Measurements from ENCODE around the gene PTK7.
"Not testable (repeated sequence)": the region's sequence is repeated elsewhere in the genome, so short reads cannot be mapped to it uniquely, and the experiment has no call there.

The PTK7 gene

DNA sequence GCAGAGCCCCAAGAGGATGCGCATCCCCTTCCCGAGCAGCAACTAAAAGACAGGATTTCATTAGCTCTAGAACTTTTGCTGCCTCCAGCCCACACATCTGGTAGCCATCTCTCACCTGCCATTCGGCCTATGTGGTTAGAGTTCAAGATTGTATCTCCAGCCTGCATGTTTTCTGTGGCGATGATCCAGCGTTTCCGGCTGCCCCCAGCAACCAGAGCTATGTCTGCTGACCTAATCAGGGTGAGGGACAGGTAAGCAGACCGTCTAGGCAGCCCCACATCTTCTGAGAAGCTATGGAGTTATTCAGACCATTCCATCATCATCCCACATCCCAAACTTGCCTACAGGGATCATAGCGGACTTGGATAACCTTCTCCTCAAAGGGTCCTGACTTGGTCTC, 20.1 kb upstream of the PTK7 start:
- DNase-seq: no peak

- DNase-seq: no peak
Observed at GRCh38 chr6:43058531-43058930, 17.6 kb upstream of the PTK7 start.

DNA sequence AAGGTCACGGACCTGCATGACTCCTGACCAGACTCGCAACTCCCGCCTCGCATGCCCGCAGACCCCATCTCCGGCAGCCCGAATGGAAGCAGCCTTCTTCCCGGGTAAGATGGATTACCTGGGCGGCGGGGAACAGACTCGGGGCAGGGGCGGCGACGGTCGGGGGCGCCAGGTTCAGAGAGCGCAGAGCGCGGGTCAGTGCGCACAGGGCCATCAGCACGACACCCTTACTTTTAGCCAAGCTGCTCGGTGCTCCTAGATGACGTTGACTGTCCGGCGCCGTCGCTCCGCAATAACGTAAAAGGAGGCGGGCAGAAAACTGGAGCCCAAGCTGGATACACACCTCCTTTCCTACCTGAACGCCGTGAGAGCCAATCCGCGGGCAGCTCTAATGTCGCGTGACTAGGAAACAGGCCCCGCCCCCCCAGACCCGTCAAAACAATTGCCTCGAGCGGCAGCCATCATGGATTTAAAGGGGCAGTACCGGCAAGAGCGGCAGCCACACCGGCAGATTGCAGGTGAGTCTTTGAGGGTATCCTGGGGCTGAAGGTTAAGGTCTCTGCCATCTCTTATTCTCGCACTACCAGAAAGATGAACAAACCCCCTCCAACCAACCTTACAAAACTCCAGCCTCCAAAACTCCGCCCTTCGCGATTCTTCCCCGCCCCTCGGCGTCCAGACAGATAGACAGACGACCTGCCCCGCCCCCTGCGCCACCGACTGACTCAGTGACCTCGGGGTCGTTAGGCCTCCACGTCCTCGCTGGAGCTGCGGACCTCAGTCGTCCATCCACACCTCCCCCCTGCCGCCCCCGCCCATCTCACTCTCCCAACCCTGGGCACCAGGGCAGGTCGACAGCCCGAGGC, 16.7 kb upstream of the PTK7 start, which contains the start of the genes KLC4 and MRPL2:
KLC4 (plus strand) TSS at position 464 of the 866 bp plus-strand sequence. CDS start 1,705 bp downstream, outside the sequence.
MRPL2 (minus strand) TSS at position 267 of the 866 bp plus-strand sequence; CDS start at position 214, 53 bp downstream.
- DNase-seq: peak; percentile 97

DNA sequence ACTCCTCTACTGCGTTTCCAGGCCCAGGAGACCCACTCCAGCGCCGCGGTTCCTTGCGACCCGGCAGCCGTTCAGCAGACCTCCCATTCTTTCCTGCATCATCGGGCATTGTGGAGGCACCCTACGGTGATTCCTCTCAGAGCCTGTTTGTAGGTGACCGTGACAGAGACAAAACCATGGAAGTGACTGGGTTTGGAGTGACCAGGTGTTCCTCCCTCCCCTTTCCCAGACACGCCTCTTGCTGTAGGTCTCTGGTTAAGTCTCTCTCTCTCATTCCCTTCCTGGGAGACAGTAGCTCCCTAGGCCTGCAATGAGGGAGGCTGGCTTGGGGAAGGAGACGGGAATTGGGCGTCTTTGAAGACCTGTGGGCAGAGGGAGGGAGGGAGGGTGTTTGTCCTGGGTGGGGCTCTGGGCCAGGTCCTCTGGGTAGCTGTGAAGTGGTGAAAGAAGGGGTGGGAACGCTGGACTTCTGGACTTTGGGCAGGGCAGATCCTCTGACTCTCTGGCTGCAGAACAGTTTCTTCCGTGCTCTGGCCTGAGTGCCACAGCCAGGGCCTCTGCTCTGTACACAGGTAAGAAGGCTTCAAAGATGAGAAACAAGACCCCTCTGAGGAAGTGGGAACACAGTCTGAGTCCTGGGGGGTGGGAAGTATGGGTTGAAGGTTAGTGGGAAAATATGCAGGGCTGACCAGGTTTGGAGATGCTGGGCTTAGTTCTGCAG, 15.9 kb upstream of the PTK7 start:
- no peak for DNase-seq

DNA sequence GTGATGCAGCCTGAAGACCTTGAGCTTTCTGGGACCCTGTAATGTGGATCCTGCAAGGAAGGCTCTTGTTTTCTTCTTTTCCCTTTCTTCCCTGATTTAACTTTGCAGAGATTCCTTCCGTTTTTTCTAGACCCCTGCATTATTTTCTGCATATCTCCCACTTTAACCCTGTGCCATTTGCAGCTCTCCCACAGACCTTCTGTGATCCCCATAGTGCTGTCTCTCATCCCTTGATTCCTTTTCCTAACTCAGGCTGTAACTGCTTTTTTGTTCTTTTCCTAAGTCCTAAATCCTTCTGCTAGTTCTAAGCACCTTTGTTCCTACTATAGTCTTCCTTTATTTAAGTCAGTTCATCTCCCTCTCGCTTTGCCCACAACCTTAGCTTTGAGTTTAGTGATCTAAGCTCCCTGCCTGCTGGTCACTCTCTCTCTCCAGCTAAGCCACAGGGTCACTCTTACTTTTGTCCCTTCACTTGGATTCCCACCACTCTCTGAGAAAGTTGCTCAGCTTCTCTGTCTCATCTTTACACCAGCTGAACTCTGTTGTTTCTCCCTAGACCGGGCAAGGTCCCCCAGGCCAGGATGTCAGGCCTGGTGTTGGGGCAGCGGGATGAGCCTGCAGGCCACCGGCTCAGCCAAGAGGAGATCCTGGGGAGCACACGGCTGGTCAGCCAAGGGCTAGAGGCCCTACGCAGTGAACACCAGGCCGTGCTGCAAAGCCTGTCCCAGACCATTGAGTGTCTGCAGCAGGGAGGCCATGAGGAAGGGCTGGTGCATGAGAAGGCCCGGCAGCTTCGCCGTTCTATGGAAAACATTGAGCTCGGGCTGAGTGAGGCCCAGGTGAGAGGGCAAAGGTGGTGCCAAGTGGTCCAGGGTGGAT, 15.1 kb upstream of the PTK7 start:
- DNase-seq: no peak

- DNase-seq: no peak
Observed at GRCh38 chr6:43061861-43062260, 14.3 kb upstream of the PTK7 start.

GRCh38 chr6:43062818-43063217, 13.3 kb upstream of the PTK7 start:
- DNase-seq: no peak

DNA sequence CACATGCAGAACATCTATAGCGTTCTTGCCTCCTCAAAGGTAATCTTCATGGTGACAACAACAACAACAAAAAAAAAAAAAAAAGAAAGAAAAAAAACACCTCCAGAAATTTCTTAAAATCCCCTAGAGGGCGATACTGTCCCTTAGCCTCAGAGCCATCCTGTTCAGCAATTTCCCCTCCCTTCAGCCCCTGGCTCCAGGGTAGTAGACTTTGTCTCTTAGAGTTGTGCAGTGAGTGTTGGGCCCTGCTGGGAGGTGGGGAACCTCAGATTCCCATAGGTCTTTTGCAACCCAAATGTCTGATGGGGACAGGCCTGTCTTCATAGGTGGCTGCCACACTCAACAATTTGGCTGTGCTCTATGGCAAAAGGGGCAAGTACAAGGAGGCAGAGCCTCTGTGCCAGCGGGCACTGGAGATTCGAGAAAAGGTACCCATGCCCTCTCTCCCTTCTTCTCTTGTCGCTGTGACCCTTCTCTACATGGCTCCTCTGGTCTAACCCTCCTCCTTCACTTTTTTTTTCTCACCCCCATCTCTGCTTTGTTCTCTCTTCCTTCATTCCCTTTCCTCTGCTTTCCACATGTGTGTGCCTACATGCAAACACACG, 6.0 kb upstream of the PTK7 start:
- no peak for DNase-seq

DNA sequence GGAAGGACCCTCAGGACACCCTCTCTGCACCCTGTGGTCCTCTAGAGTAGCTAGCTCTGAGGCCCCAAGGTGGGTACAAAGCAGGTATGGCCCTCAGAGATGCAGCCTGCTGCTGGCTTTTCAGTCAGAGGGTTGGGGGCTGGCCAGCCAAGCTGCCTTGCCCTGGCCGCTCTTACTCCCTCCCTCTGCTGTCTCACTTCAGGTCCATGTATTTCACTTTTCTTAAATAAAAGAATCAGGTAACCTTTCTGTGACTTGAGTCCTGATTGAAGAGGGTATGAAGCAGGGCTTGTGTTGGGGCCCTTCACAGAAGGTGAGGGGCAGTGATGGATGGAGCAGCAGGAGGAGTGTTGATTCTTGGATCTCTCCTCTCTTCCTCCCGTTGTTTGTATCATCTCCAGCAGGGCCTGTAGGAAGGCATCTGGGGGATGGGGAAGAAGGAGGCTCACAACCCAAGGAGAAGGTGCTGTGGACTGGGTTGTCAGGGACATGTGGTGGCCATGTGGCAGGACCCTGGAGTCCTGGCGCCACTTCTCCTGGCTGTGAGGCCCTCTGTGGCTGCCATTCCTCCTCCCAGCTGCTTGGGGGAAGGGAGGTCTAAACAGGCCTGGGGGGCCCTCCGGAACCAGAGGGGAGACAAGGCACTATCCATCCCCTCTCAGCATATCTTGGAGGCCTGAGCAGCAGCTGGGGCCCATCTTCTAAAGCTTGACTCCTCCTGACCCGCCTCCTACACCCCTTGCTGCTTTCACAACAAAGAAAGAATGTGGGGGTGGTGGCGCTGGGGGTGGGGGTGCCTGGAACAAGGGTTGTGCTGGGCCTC, 1.1 kb upstream of the PTK7 start:
- DNase-seq: no peak

DNA sequence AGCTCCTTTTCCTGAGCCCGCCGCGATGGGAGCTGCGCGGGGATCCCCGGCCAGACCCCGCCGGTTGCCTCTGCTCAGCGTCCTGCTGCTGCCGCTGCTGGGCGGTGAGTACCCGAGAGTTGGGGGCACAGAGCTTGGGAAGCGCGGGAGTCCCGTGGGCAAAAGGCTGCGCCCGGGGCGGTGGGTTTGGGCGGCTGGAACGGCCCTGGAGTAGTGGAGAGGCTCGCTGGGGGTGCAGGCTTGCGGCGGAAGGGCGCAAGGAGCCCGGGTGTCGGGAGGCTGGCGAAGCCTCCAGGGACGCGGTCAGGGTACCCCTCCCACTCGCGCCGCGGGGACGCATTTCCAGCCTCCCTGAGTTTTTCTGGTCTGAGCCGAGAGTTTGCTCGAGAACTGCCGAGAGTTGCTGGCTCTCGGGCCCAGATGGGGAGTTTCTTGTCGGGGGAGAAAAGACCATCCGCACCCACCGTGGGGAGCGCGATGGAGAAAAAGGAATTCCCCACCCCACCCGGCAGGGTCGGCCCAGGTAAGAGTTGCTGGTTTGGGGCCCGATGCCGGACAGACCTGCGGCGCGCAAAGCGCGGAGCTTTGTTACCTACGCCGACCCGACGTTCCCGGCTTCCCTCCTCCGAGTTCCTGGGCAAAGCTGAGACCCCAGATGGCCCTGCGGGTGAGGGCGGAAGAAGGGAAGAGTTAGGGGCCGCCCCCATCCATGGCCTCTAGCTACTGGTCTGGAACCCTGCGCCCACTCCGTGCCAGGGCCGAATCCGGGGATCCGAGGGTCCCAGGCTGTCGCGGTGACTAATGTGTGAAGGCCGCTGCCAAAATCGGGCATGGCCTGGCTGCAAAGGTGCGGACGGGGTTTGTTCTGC, 584 bp downstream of the PTK7 start:
- DNase-seq: no peak

- no peak for DNase-seq
Observed at GRCh38 chr6:43077333-43077809, 1.3 kb downstream of the PTK7 start.

DNA sequence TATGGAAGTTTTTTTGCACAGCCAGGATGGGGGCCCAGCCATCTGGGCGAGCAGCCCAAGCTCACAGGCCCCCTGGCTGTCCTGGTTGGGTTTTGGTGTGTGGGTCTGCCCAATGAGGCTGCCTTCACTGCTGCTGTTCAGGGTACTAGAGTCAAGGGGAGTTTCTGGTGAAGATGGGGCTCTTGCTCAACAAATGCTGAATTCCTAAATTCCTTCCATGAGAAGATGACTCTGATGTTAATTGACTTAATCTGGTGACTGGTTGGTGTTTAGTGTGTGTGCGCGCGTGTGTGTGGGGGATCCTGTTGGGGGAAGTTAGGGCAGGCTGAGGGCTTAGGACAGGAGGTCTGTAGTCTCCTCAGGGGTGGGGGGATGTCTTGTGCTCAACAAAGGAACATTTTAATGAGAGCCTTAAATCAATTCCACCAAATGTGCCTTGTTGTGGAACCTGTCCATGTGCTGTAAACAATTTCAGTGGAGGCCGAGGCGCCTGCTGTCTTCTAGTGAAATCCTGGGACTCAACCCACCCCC, 1.9 kb downstream of the PTK7 start:
- no peak for DNase-seq

DNA sequence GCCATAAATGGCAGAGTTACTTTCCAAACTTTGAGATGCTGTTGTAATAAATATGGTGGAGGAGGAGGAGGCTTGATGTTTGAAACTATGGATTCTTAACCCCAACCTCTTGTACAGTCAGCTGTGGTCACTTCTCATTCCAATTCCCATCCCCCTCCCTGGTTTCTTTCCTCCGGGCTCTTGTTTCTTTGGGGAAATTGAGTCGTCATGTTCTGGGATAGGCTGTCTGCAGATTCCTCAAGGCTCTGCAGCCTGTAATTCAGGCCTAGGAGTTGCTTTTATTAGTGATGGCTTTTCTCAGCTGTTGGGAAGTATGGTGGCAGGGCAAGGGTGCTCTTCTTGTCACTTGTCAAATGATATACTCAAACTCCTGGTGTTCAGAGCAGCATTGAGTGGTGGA, 2.6 kb downstream of the PTK7 start:
- DNase-seq: no peak

- no peak for DNase-seq
Observed at GRCh38 chr6:43081043-43081442, 4.9 kb downstream of the PTK7 start.

DNA sequence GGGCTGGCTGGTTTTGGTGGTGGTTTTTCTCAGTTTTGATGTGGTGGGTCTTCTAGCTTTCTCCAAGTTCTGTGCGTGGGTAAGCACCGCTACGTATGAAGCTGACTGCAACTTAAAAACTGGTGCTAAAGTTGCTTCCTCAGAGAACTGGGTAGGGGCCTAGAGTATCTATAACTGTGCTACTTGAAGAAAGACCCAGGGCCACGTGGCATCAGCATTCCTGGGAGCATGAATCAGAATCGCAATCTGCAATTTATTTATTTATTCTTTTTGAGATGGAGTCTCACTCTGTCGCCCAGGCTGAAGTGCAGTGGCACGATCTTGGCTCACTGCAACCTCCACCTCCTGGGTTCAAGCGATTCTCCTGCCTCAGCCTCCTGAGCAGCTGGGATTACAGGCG, 5.8 kb downstream of the PTK7 start:
- not testable (repeated sequence) for DNase-seq

DNA sequence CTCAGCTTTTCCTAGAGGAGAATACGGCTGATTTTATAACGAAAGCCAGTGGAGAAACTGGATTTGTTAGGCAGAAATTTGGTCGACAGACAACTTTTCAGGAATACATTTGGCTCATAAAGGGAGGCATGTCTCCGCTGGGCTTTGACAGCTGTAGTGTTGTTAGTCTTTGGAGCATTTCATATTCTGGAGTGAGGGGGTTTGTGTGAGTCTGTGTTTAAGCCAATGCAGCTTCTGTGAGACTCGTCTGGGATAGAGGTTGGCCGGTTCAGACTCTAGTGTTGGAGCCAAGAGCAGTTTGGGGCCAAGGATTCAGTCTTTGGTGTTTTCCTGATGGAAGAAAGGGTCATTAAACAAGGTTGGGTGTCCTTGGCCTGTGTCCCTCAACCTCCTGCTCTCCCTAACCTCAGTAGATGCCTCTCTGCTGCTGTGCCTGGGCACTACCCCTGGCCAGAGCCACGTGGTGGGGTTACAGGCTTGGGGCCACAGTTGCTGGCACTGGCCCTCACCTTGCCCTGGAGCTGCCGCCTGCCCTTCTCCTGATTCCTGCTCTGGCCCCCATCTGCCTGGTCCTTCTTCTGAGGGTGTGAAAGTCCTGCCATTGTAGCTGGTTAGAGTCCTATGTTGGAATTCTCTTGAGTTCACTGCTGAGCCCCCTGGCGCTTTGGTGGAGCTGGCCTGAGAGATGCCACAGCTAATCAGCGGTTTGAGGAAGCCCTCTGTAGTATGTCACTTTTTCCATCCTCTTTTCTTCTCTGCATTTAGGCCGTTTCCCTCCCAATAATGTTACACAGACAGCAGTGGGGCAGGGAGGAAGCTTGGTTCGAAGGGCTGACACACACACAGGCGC, 6.9 kb downstream of the PTK7 start:
- DNase-seq: no peak

GRCh38 chr6:43086022-43086658, 10.0 kb downstream of the PTK7 start:
- no peak for DNase-seq

GRCh38 chr6:43088654-43089056, 12.5 kb downstream of the PTK7 start:
- DNase-seq: no peak

DNA sequence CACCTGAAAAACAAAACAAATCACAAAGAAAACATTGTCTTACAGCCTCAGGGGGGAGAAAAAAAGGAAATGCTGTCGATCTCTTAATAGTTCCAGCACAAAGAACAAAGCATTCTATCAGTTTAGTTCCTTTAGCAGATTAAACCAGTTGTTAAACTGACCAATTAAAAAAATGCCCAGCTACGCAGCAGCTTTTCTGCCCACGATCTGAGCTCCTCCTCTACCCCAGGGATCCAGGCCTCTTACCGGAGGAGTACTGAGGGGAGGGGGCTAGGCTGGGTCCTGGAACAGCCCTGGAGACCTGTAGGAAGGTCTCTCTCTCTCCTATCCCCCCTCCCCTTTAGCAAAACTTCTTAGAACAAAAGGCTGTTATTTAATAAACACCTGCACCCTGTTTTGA, 13.4 kb downstream of the PTK7 start:
- no peak for DNase-seq

Measured in activated CD4-positive, alpha-beta T cell treated with anti-CD3 and anti-CD28 coated beads for 1 hour (primary cell).